GM21528 (cell line): ENCODE results near the gene ILF2.

Source experiments
- ATAC-seq: cut with Tn5 transposase; IDR thresholded peaks from one replicate; pipeline ENCODE4 v1.9.1; 2021; ENCODE audit warnings: mild to moderate bottlenecking, moderate library complexity; ENCODE audit not compliant: unreplicated experiment, low FRiP score

The ILF2 gene

DNA sequence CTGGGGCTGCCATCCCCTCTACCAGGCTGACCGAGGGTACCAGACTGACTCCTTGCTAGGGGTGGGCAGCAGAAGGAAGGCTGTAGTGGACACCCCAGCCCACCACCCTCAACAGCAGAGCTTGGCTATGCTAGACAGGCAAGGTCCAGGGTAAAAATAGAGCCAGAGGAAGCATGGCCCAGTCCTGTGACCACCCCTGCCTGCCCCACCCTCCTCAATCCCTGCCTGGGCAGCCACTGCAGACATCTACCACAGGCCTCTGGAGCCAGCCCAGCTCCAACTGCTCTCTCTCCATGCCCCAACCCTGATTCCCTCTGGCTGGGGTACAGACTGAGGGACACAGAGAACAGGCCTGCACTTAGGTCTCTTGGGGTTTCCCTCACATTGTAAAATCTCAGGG, 40.8 kb downstream of the ILF2 start:
- no peak for ATAC-seq

GRCh38 chr1:153629343-153629665, 41.5 kb downstream of the ILF2 start:
- no peak for ATAC-seq

DNA sequence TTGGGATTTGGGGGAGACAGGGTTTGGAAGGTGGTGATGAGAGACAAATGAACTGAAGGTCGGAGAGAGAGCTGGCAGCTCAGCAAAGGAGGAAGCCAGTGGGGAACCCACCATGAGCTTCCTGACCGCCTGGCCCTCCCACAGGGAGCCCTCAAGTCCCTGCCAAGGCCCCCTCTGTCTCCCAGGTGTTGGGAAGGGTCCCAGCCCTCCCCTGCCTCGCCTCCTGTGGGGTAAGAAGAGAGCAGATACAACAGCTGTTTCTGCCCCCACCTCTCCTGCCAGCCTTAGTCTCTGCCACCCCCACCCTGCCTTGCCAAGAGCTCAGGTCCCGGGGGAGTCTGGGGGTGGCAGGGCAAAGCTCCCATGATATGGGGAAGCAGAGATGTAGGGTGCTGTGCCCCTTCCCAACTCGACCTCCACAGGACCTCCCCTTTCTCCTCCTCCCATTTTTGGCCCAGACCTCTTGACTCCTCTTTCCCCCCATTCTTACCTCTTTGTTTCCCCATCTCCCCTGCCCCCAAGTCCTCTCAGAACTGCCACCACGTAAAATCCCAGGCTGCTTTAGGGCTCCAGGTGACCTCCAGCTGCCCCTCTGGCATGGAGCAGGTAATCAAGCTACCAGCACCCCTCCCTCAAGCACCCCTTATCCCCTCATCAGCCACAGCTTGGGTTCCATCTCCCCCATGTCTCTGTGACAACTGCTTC, 42.0 kb downstream of the ILF2 start:
- ATAC-seq: no peak

DNA sequence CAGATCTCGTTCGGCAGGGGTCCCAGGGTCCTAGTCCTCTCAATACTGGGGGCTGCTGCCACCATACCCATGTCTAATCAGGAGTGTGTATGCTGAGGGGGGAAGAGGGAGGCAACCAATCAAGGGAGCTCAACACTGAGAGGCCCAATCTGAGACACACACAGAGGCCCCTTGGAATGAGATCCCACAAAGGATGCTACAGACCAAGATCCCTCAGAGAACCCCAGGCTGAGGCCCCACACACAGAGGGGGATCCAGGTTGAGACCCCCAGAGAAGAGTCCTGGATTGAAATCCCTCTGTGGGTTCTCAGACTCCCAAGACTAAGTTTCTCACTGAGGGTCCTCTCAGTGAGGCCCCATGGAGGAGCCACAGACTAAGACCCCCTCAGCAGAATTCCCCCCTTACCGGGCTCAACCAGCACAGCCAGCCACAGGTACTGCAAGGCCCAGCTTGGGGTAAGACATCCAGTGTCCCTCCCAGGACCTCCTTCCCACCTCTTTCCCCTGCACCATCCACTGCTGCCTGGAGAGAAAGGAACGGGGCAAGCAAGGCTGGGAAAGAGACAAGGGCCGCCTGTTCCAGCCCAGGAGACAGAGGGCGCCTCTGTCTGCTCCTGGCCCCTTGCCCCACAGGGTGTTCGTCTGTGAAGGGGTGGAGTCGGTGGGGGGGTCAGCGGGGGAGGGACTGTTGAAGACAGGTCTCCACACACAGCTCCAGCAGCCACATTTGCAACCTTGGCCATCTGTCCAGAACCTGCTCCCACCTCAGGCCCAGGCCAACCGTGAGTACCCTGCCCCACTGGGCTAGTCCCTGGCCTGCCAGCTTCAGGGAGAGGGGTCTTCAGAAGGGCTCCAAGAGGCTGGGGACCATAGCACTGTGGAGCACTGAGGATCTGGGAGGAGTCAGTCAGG, 42.8 kb downstream of the ILF2 start, which contains the start of gene S100A1:
Gene S100A1 (plus strand): TSS at position 720 of the 912 bp plus-strand sequence. CDS start 2,088 bp downstream, outside the sequence.
- ATAC-seq: no peak

GRCh38 chr1:153626904-153627714, 43.7 kb downstream of the ILF2 start, which contains the start of gene S100A13:
Gene S100A13 (minus strand): TSS chr1:153627505. CDS start chr1:153626472, 1,033 bp downstream.
- ATAC-seq: no peak

DNA sequence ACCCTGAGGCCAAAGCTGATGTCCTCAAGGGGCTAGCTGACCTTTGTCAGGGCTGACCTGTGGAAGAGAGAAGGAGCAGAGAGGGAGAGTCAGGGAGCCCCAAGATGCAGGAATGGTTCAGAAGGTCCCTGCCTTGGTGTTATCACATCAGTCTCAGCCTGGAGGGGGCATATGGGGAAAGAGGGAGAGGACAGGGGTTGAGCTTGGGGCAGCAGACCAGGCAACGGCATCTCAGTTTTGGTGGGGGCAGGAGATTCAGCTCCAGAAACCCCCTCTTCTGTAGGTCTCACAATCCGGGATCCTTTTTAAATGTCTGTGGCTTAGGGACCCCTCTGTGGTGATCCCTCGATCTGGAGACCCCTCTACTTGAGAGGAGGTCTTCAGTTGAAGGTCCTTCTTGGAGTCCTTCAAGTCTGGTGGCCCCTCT, 44.3 kb downstream of the ILF2 start:
- no peak for ATAC-seq

DNA sequence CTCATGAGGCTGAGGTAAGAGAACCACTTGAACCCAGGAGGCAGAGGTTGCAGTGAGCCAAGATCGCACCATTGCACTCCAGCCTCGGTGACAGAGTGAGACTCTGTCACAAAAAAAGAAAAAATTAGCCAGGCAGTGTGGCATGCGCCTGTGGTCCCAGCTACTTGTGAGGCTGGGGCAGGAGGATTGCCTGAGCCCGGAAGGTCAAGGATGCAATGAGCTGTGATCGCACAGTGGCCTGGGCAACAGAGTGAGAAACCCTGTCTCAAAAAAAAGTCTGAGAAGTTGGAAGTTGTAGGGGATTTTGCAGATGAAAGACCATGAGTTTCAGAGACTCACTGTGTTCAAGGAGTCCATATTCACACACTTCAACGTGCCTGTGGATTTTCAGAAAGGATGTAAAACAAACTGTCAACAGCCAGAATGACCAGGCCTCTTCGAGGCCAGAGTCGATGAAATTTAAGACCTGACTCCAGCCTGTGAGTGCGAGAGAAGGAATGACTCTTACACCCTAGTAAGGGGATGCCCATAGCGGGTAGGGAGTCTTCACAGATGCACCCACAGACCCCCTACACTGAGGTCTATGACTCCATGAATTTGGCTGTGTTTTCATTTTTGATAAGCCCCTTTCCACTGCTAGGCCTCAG, 45.7 kb downstream of the ILF2 start:
- no peak for ATAC-seq

GRCh38 chr1:153623101-153623500, 47.7 kb downstream of the ILF2 start:
- ATAC-seq: no peak

DNA sequence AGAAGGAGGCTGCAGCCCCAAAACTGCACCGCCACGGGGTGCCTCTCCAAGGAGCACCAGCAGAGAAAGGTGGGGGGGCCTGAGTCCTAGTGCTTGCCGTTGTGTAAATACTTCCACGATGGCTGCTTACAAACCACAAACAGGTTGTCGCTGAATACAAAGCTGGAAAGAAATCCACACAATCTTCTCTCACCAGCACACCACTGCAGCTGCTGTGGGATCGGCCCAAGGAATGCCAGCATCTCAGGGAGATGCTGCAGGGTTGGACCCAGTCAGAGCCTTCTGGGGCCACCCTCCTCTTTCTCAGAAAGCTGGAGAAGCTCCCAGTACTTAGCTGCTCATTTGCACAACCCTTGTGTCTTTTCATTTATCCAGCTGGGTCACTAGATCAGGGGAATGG, 51.6 kb downstream of the ILF2 start:
- ATAC-seq: no peak

DNA sequence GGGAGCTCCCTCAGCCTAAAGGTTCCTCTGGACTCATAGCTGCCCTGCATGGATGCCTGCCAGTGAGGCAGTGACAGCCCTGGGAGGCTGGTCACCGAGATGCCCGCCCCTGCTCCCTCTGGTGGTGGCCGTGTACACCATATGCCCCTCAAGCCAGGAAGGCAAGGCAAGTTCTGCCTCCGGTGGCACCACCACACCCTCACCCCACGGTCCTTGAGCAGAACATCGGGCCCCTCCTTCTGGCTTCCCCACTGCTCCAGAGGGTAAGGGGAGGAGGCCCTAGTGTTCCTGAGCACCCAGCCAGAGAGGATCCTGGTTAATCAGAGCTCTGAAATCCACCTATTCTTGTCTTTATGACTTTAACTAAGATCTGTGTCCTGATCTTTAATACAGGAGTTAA, 53.1 kb downstream of the ILF2 start:
- no peak for ATAC-seq

DNA sequence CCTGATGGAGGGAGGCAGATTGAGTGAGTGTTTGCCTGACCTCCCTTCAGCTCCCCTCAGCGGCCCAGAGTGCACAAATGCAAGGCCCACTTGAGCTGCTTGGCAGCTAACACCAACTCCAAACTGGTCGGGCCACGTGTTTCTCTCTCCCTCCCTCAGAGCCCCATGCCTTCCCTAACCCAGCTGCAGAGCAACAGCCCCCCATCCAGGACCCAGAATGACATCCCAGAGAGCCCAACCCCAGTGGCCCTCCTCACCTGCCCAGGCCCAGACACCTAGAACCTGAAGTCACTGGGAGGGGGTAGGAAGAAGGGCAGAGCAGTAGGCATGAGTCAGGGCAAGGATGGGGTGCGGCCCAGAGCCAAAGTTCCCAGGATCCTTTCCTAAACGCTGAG, 53.9 kb downstream of the ILF2 start:
- ATAC-seq: no peak

GRCh38 chr1:153616144-153616916, 54.5 kb downstream of the ILF2 start, which contains the start of gene S100A14:
Gene S100A14 (minus strand): TSS chr1:153616325. CDS start chr1:153615858, 467 bp downstream.
- no peak for ATAC-seq

GRCh38 chr1:153615406-153615805, 55.4 kb downstream of the ILF2 start:
- no peak for ATAC-seq

GRCh38 chr1:153614906-153615305, 55.9 kb downstream of the ILF2 start:
- no peak for ATAC-seq

DNA sequence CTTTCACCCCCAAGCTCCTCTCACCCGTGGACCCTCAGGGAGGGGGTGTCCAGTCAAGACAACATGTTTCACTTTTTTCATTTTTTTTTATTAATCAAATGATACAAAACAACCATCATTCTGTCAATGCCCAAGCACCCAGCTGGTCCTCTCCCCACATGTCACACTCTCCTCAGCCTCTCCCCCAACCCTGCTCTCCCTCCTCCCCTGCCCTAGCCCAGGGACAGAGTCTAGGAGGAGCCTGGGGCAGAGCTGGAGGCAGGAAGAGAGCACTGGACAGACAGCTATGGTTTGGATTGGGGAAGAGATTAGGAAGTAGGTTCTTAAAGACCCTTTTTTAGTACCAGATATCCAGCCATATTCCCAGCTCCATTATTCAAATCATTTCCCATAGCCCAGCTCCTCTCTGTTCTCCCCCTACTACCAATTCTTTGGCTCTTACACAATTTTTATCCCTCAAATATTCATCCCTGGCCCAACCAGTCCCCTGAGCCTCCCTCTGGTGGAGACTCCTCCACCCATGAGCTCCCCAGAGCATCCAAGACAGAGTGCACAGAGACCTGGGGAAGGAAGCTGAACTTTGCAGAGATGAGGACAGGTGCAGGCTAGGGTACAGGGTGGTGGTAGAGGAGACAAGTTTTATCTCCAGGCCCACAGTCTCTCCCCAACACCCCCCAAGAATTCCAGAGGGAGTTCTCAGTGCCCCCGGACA, 56.4 kb downstream of the ILF2 start:
- ATAC-seq: no peak

DNA sequence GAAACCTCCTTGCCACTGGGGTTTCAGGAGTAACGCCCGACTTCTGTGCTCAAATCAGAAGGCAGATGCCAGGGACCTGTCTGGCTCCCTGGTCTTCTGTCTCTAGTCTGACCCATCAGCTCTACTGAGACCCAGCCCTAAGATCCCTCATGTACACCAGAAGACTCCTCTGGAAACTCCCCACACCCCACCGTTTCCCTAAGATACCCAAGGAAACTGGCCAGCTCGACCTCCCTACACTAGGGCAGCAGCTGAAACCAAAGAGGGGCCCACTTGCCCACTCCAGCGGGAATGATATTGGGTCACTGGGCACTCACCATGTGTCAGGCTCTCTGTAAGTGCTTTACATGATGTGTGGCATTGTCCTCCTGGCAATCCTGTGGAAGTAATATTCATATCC, 57.4 kb downstream of the ILF2 start:
- ATAC-seq: no peak

DNA sequence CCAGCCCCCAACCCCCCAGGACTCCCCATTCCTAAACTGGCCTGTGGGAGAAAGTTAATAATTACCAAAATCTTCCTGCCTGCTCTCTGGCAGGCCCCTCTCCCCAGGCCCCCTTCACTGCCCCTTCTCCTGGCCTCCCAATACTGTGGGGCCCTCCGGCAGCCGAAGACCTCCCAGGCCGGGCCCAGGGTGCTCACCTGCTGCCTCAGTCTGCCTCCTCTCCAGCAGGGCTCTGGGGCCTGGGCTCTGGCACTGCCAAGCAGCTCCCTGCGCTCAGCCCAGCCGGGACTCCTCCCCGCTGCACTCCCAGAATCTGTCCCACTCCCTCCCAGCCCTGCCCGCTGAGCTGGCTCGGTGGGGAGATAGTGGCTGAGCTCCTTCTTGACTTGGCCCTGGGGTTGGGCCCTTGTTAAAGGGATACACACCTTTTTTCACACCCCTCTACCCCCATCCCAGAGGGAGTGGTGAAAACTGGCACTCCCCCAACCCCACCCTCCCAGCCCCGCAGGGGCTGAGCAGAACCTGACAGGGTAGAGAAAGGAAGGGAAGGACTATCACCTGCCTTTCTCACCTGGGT, 58.0 kb downstream of the ILF2 start, which contains the start of gene S100A16:
Gene S100A16 (minus strand): TSS at position 383 of the 577 bp plus-strand sequence. CDS start 4,986 bp downstream, outside the sequence.
- ATAC-seq: no peak

GRCh38 chr1:153612111-153612754, 58.6 kb downstream of the ILF2 start:
- ATAC-seq: no peak
